Mesenchymal stem cell (in vitro differentiated cells and primary cell): ENCODE data around the gene WDR70.
"Not testable (repeated sequence)": the region's sequence is repeated elsewhere in the genome, so short reads cannot be mapped to it uniquely, and the experiment has no call there.

Experiments
- DNase-seq: peaks from one replicate; pipeline ENCODE4 v3.0.0-alpha.2; 2013
- H2AFZ ChIP-seq: one replicate; pipeline ENCODE4 v1.6.1; 2013; ENCODE audit warnings: low read depth, mild to moderate bottlenecking, control low read depth, inconsistent platforms, low read length, moderate library complexity
- H2AK5ac ChIP-seq: 2 replicates; pipeline ENCODE4 v1.6.1; 2013; ENCODE audit warnings: low read length, moderate library complexity, mild to moderate bottlenecking, inconsistent platforms; ENCODE audit not compliant: severe bottlenecking
- H2BK120ac ChIP-seq: one replicate; pipeline ENCODE4 v1.6.1; 2013; ENCODE audit warnings: low read depth, mild to moderate bottlenecking, inconsistent platforms, low read length, moderate library complexity
- H2BK12ac ChIP-seq, 2 experiments: one replicate each; pipeline ENCODE4 v1.6.1; 2013; ENCODE audit warnings: inconsistent platforms in 2 of 2, low read length in 2 of 2, mild to moderate bottlenecking in 2 of 2, moderate library complexity in 2 of 2, control low read depth in 1 of 2
- H2BK15ac ChIP-seq: one replicate; pipeline ENCODE4 v1.6.1; 2013; ENCODE audit warnings: mild to moderate bottlenecking, low read depth, inconsistent platforms; ENCODE audit not compliant: poor library complexity, severe bottlenecking
- H2BK5ac ChIP-seq: 2 replicates; pipeline ENCODE4 v1.6.1; 2013; ENCODE audit warnings: low read depth, mild to moderate bottlenecking, low read length, control low read depth, inconsistent platforms; ENCODE audit not compliant: poor library complexity, severe bottlenecking
- H3K14ac ChIP-seq, 2 experiments: one replicate each; pipeline ENCODE4 v1.6.1; 2013; ENCODE audit warnings: inconsistent platforms in 2 of 2, low read length in 2 of 2, control low read depth in 1 of 2, mild to moderate bottlenecking in 1 of 2, moderate library complexity in 1 of 2
- H3K18ac ChIP-seq, 2 experiments: one replicate each; pipeline ENCODE4 v1.6.1; 2013; ENCODE audit warnings: inconsistent platforms in 2 of 2, low read length in 2 of 2, control low read depth in 1 of 2, low read depth in 1 of 2, mild to moderate bottlenecking in 1 of 2
- H3K23ac ChIP-seq, 2 experiments: one replicate each; pipeline ENCODE4 v1.6.1; 2013; ENCODE audit warnings: inconsistent platforms in 2 of 2, low read length in 2 of 2, mild to moderate bottlenecking in 2 of 2, moderate library complexity in 2 of 2, control low read depth in 1 of 2
- H3K27ac ChIP-seq: 2 replicates; pipeline ENCODE4 v1.5.1; 2013; ENCODE audit warnings: mild to moderate bottlenecking, moderate library complexity, low read length, control low read depth, inconsistent platforms; ENCODE audit not compliant: poor library complexity, severe bottlenecking
- H3K27me3 ChIP-seq, 2 experiments: 2 replicates each; pipeline versions ENCODE4 v1.6.1 to v1.7.0; 2013; ENCODE audit warnings: low read length in 2 of 2, mild to moderate bottlenecking in 2 of 2, moderate library complexity in 2 of 2, control low read depth in 1 of 2, inconsistent platforms in 1 of 2; ENCODE audit not compliant: control insufficient read depth in 1 of 2, insufficient read depth in 1 of 2
- H3K36me3 ChIP-seq, 2 experiments: 2 replicates each; pipeline versions ENCODE4 v1.6.1 to v1.7.0; 2013; ENCODE audit warnings: low read length in 2 of 2, control low read depth in 1 of 2, inconsistent platforms in 1 of 2, low read depth in 1 of 2, mild to moderate bottlenecking in 1 of 2; ENCODE audit not compliant: insufficient read depth in 2 of 2, control insufficient read depth in 1 of 2
- H3K4ac ChIP-seq, 2 experiments: one replicate each; pipeline ENCODE4 v1.6.1; 2013; ENCODE audit warnings: inconsistent platforms in 2 of 2, low read length in 2 of 2, mild to moderate bottlenecking in 2 of 2, moderate library complexity in 2 of 2, control low read depth in 1 of 2, low read depth in 1 of 2
- H3K4me1 ChIP-seq: 2 replicates; pipeline ENCODE4 v1.6.1; 2013; ENCODE audit warnings: low read depth, low read length, control low read depth; ENCODE audit not compliant: control insufficient read depth, insufficient read depth
- H3K4me2 ChIP-seq: 2 replicates; pipeline ENCODE4 v1.6.1; 2013; ENCODE audit warnings: low read length, mild to moderate bottlenecking, inconsistent platforms; ENCODE audit not compliant: poor library complexity, severe bottlenecking
- H3K4me3 ChIP-seq, 2 experiments: 2 replicates each; pipeline versions ENCODE4 v1.5.1 to v1.7.0; 2013; ENCODE audit warnings: low read length in 2 of 2, mild to moderate bottlenecking in 2 of 2, control low read depth in 1 of 2, low read depth in 1 of 2; ENCODE audit not compliant: insufficient read depth in 1 of 2
- H3K79me1 ChIP-seq: replicated peaks from 2 replicates; pipeline ENCODE4 v1.6.1; 2013; ENCODE audit warnings: mild to moderate bottlenecking, control low read depth, low read length, inconsistent platforms; ENCODE audit not compliant: poor library complexity, severe bottlenecking
- H3K9ac ChIP-seq: 2 replicates; pipeline ENCODE4 v1.7.0; 2013; ENCODE audit warnings: mild to moderate bottlenecking, low read length, moderate library complexity
- H3K9me3 ChIP-seq: 2 replicates; pipeline ENCODE4 v1.7.0; 2013; ENCODE audit warnings: mild to moderate bottlenecking, low read length; ENCODE audit not compliant: control insufficient read depth
- H4K8ac ChIP-seq: one replicate; pipeline ENCODE4 v1.6.1; 2013; ENCODE audit warnings: inconsistent platforms, mild to moderate bottlenecking, low read length, moderate library complexity
- H4K91ac ChIP-seq: one replicate; pipeline ENCODE4 v1.6.1; 2013; ENCODE audit warnings: mild to moderate bottlenecking, low read length, inconsistent platforms
- WGBS: methylation state at CpG from one replicate; pipeline ENCODE4 v1.1.7; 2013; ENCODE audit warnings: mixed read lengths; 5-methylcytosine and 5-hydroxymethylcytosine counted together

WDR70 gene

DNA sequence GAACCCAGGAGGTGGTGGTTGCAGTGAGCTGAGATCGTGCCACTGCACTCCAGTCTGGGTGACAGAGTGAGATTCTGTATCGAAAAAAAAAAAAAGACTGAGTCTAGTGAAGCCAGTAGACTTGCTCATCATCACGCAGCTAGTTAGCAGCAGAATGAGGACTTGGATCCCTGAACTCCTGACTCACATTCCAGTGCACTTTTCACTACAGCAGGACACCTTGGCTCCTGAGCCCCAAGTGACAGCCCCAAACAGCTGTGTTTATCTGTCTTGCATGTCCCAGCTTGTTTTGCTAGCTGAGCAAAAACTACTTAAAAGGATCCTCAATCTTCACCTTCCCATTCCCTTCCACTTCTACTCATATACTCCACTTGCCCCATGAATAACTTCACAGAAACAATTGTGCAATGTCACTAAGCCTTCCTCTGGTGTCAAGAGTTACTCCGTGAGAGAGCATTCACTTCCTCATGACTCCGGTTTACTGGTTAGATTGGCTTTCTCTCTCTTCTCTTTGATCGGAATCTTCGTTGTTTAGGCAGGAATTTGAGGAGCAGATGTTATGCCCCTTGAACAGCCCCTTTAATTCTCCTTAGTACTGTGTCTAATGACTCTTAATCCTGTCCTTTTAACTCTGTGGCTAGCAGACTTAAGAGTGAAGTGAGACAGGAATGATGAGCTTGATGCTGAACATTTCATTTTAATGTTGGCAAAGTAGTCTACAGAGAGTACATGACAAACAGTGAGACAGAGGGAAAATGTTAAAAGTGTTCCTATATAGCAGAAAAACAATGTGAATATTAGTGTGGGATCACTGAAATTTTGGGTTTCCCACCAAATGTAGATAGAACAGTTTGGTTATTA lies 84.3 kb downstream of the WDR70 start:
- H3K36me3 ChIP-seq, H2AFZ ChIP-seq, H4K8ac ChIP-seq, H3K4me1 ChIP-seq, H2BK5ac ChIP-seq, H2BK12ac ChIP-seq, H3K23ac ChIP-seq, H3K27me3 ChIP-seq, H3K79me1 ChIP-seq, H3K4me2 ChIP-seq, H3K4ac ChIP-seq, H3K18ac ChIP-seq, H2AK5ac ChIP-seq, H3K9me3 ChIP-seq, H3K4me3 ChIP-seq, H3K14ac ChIP-seq, H3K9ac ChIP-seq, H3K27ac ChIP-seq, H2BK120ac ChIP-seq, H4K91ac ChIP-seq, H2BK15ac ChIP-seq: not testable (repeated sequence)
- DNase-seq: peak; percentile 20
- 89% methylated on average over 4 of the region's 7 CpGs for WGBS

DNA sequence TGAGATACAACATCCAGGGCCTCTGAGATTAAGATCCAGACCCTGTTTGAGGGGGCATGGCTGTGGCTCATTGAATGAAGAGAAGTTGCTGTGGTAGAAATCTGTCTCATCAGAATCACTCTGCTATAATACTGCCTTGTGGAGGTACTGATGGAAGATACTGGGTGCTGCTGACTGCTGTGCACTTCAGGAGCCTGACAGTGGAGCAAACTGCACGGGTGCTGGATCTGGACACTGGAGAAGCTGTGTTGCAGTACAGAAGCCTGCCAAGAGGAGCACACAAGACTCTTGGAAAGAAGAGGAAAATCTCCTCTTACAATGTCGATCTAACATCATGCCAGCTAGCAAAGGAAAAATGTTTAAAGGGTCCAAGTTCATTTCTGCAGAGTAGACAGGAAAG lies 85.5 kb downstream of the WDR70 start:
- not testable (repeated sequence) for H3K4ac ChIP-seq, H3K9ac ChIP-seq, H2AFZ ChIP-seq, H3K36me3 ChIP-seq, H2BK15ac ChIP-seq, H2BK120ac ChIP-seq, H2BK12ac ChIP-seq, H3K4me2 ChIP-seq, H3K4me3 ChIP-seq, H2AK5ac ChIP-seq, H3K27ac ChIP-seq, H3K27me3 ChIP-seq, H4K91ac ChIP-seq, H2BK5ac ChIP-seq, DNase-seq, H3K79me1 ChIP-seq, H3K23ac ChIP-seq, H3K4me1 ChIP-seq, H3K18ac ChIP-seq, H3K9me3 ChIP-seq, H4K8ac ChIP-seq, H3K14ac ChIP-seq
- WGBS: 100% methylated on average over 1 of the region's 2 CpGs

DNA sequence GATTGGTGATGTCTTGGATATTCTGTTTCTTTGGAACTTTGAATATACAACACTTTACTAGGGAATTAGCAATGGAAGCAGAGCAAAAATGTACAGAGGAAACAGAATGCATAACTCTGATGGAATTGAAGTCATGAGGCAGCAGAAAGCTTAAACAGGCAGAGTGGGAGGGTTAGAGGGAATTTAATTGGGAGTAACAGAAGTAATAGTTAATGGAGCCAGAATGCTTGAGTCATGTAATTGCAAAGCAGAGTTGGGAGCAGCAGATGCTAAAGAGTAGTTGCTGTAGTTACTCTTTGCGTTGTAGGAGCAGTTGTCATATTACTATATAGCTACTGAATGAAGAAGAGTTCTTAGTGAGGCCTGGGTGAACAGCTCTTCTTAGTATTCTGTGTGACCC lies 90.3 kb downstream of the WDR70 start:
- peaks cover 13% of the 10 kb centered on the region for H3K9me3 ChIP-seq
- not testable (repeated sequence) for H2BK15ac ChIP-seq, H3K4ac ChIP-seq, H2BK12ac ChIP-seq, H3K14ac ChIP-seq, H2BK120ac ChIP-seq, H2AK5ac ChIP-seq, H4K91ac ChIP-seq, H3K36me3 ChIP-seq, H2BK5ac ChIP-seq, DNase-seq, H3K79me1 ChIP-seq, H3K18ac ChIP-seq, H4K8ac ChIP-seq, H3K4me2 ChIP-seq, H3K23ac ChIP-seq, H3K27me3 ChIP-seq, H3K9ac ChIP-seq, H3K4me1 ChIP-seq, H3K4me3 ChIP-seq, H3K27ac ChIP-seq, H2AFZ ChIP-seq
- no CpG with 5 or more reads among the region's 1 CpG for WGBS

DNA sequence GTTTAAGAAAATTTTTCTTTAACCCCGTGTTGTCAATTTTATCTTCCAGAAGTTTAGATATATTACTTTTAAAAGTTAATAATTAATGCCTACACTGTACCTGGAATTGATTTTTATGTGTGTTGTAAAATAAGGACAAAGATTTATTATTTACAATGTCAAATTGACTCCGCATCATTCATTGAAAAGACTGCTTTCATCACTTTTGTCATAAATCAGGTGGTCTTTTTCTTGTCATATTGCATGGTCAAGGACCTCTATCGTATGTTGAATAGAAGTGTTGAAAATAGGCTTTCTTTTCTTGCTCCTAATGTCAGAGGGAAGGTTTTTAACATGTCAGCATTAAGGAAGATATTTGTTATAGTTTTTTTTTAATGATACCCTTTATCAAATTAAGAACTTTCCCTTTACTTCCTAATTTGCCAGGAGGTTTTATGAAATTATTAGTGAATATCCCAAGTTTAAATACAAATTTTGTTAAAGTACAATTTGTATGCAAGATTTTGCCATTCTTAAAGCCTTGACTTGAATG lies 92.6 kb downstream of the WDR70 start:
- no peak overlapping the region for H3K14ac ChIP-seq
- H4K8ac ChIP-seq: no peak overlapping the region
- H3K79me1 ChIP-seq: no peaks in the 10 kb centered on the region
- H3K4me3 ChIP-seq: no peak overlapping the region
- H3K9me3 ChIP-seq: peaks cover 13% of the 10 kb centered on the region
- no peak for DNase-seq
- H3K18ac ChIP-seq: no peak overlapping the region
- no peaks in the 10 kb centered on the region for H3K4me1 ChIP-seq
- no peak overlapping the region for H3K4me2 ChIP-seq
- H2AK5ac ChIP-seq: no peak overlapping the region
- no peak overlapping the region for H3K23ac ChIP-seq
- no peak overlapping the region for H2BK120ac ChIP-seq
- H2BK15ac ChIP-seq: no peak overlapping the region
- no peak overlapping the region for H2AFZ ChIP-seq
- H3K27me3 ChIP-seq: no peaks in the 10 kb centered on the region
- no peak overlapping the region for H3K4ac ChIP-seq
- H3K36me3 ChIP-seq: no peaks in the 10 kb centered on the region
- 100% methylated on average over 1 of the region's 3 CpGs for WGBS
- no peak overlapping the region for H4K91ac ChIP-seq
- no peak overlapping the region for H3K27ac ChIP-seq
- H3K9ac ChIP-seq: no peak overlapping the region
- H2BK12ac ChIP-seq: no peak overlapping the region
- H2BK5ac ChIP-seq: no peak overlapping the region
